IMR-90 (cell line): ENCODE measurements around the gene RPL23.

ENCODE experiments used
- POLR2A ChIP-seq: IDR thresholded peaks from 2 replicates; pipeline ENCODE4 v1.6.1; 2012; ENCODE audit warnings: mild to moderate bottlenecking, low read depth, low read length
- RAD21 ChIP-seq: IDR thresholded peaks from 2 replicates; pipeline ENCODE4 v1.6.1; 2012; ENCODE audit warnings: low read length, improper control_type of control experiment
- SMC3 ChIP-seq: fragments of 150-350 bp; IDR thresholded peaks from 2 replicates; pipeline ENCODE4 v1.6.1; 2016; ENCODE audit warnings: low read depth, mild to moderate bottlenecking, antibody characterized with exemption, low read length, moderate library complexity
- TF ChIP-seq, protein P1 (sequence below): conservative IDR thresholded peaks from 2 replicates; pipeline ENCODE4 v1.5.1; 2012; ENCODE audit warnings: mild to moderate bottlenecking, low read depth, low read length, improper control_type of control experiment
- TF ChIP-seq, protein P2 (sequence below): fragments of 150-350 bp; IDR thresholded peaks from 2 replicates; pipeline ENCODE4 v1.6.1; 2017; ENCODE audit warnings: mild to moderate bottlenecking, antibody characterized with exemption, low read length, low read depth

DNA sequence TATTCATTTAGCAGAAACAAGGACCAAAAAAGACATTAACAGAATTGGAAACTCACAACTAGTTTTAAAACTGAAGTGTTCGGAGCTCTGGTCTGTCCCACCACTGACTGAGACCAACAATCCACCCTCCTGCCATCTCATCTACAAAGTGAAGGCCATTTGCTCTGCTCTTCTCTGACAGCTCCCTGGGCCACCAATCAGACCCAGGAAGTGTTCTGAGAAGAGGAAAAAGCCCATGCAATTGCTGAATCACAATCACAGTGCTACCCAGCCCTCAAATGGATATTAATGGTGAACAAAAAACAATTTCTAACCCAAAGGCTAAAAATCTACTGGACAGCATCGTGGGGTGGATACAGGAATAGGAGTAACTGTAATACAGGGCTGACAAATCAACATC is 2.1 kb downstream of the RPL23 start:
- TF ChIP-seq, protein P1, sequence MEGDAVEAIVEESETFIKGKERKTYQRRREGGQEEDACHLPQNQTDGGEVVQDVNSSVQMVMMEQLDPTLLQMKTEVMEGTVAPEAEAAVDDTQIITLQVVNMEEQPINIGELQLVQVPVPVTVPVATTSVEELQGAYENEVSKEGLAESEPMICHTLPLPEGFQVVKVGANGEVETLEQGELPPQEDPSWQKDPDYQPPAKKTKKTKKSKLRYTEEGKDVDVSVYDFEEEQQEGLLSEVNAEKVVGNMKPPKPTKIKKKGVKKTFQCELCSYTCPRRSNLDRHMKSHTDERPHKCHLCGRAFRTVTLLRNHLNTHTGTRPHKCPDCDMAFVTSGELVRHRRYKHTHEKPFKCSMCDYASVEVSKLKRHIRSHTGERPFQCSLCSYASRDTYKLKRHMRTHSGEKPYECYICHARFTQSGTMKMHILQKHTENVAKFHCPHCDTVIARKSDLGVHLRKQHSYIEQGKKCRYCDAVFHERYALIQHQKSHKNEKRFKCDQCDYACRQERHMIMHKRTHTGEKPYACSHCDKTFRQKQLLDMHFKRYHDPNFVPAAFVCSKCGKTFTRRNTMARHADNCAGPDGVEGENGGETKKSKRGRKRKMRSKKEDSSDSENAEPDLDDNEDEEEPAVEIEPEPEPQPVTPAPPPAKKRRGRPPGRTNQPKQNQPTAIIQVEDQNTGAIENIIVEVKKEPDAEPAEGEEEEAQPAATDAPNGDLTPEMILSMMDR: no peak
- TF ChIP-seq POLR2A (no peak), SMC3 (no peak), RAD21 (no peak)
- TF ChIP-seq, protein P2, sequence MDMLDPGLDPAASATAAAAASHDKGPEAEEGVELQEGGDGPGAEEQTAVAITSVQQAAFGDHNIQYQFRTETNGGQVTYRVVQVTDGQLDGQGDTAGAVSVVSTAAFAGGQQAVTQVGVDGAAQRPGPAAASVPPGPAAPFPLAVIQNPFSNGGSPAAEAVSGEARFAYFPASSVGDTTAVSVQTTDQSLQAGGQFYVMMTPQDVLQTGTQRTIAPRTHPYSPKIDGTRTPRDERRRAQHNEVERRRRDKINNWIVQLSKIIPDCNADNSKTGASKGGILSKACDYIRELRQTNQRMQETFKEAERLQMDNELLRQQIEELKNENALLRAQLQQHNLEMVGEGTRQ: no peak
